ENCODE results near the gene FTCDNL1. TPM values are rescaled to one million over a fixed set of nuclear protein-coding genes. Genes with fewer than 3 reads are reported as not detected.

Gene FTCDNL1
- total RNA-seq, 4 donors from 2014 or later, result 0.69 to 2.3 (median 1.4) TPM

GRCh38 chr2:199742884-199743283 lies 108.1 kb downstream of the FTCDNL1 start:
- 83 to 94% methylated on average over 2 of the region's 2 CpGs for WGBS, 2 donors (ENCODE audit: low coverage in 1 of 2)
- Histone ChIP-seq H3K36me3 (no peaks in the 10 kb centered on the region), H3K4me3 (no peak overlapping the region), H3K4me1 (peaks cover 0 to 8% (median 0%) of the 10 kb centered on the region in 3 donors), H3K9me3 (no peaks in the 10 kb centered on the region), H3K27ac (no peak overlapping the region), H3K27me3 (peaks cover 12% of the 10 kb centered on the region)
- ATAC-seq, result no peak
- TF ChIP-seq POLR2AphosphoS5 (IDR thresholded peaks at IDR 0.05) (no peak), POLR2A (IDR thresholded peaks at IDR 0.05) (no peak), EP300 (IDR thresholded peaks at IDR 0.05) (no peak)
- TF ChIP-seq, protein P1, sequence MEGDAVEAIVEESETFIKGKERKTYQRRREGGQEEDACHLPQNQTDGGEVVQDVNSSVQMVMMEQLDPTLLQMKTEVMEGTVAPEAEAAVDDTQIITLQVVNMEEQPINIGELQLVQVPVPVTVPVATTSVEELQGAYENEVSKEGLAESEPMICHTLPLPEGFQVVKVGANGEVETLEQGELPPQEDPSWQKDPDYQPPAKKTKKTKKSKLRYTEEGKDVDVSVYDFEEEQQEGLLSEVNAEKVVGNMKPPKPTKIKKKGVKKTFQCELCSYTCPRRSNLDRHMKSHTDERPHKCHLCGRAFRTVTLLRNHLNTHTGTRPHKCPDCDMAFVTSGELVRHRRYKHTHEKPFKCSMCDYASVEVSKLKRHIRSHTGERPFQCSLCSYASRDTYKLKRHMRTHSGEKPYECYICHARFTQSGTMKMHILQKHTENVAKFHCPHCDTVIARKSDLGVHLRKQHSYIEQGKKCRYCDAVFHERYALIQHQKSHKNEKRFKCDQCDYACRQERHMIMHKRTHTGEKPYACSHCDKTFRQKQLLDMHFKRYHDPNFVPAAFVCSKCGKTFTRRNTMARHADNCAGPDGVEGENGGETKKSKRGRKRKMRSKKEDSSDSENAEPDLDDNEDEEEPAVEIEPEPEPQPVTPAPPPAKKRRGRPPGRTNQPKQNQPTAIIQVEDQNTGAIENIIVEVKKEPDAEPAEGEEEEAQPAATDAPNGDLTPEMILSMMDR (IDR thresholded peaks at IDR 0.05), result no peak

DNA sequence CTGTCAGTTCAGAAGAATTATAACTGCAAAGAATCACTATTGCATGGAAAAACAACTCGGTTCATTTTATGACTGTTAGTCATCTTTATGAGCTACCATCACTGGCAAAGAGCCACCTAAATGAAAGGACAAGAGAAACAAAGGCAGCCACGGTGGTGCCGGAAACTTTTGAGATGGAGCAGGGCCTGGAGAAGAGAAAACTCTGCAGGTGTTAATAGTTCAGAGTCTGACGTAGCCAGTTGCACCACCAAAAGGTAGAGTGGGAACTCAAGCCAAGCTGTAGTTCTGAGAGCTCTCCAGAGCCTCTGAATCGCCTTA lies 110.9 kb downstream of the FTCDNL1 start:
- no peak overlapping the region for H3K27ac ChIP-seq
- 25 to 29% methylated on average over 5 of the region's 5 CpGs for WGBS, 2 donors (ENCODE audit: low coverage in 1 of 2)
- no peak for ATAC-seq

DNA sequence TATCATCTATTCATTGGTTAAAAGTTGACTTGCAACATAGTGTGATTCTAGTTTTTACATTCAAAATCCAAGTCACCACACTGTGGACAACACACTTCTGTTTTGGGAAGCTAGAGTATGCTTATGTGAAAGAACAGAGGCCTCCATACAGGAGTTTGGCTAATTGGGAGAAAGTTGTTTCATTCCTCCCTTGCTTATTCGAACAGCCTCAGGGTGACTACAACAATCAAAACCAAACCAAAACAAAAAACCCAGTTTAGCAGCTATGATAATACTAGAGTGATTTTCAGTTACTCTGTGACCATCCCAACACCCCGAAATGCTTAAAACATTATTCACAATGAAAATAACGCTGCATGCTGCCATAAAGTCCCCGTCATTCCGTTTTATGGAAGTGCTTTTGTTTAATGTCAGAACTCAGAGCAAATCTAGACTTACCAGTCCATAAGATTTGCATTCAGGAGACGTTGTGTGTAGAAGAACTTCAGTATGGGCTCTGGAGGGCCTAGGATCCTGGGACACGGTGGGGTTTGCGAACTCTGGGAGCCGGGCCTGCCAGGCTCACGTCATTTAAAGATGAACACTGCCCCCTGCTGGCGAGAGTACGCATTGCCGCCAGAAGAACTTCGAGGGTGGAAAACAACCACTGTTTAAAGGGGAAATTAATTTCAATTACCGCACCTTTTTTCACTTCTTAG lies 111.4 kb downstream of the FTCDNL1 start:
- H3K27me3 ChIP-seq, result peaks cover 12% of the 10 kb centered on the region
- H3K4me1 ChIP-seq, result peaks cover 0 to 8% (median 0%) of the 10 kb centered on the region in 3 donors
- no peak overlapping the region for H3K27ac ChIP-seq
- no peaks in the 10 kb centered on the region for H3K9me3 ChIP-seq
- ATAC-seq, result no peak
- H3K36me3 ChIP-seq, result no peaks in the 10 kb centered on the region
- no peak overlapping the region for H3K4me3 ChIP-seq
- TF ChIP-seq EP300 (IDR thresholded peaks at IDR 0.05) (no peak), POLR2AphosphoS5 (IDR thresholded peaks at IDR 0.05) (no peak), POLR2A (IDR thresholded peaks at IDR 0.05) (no peak)
- TF ChIP-seq, protein P1 (IDR thresholded peaks at IDR 0.05), result peak; percentile 61 to 91 (median 80)
- WGBS, 2 donors (ENCODE audit: low coverage in 1 of 2), result 12 to 32% methylated on average over 9 to 11 of the region's 15 CpGs

More for the DNA sequence above, 110.9 kb downstream of the FTCDNL1 start:
- Histone ChIP-seq H3K9me3 (no peaks in the 10 kb centered on the region), H3K27me3 (peaks cover 12% of the 10 kb centered on the region), H3K4me3 (no peak overlapping the region), H3K36me3 (no peaks in the 10 kb centered on the region), H3K4me1 (peaks cover 0 to 8% (median 0%) of the 10 kb centered on the region in 3 donors)
- TF ChIP-seq, protein P1 (IDR thresholded peaks at IDR 0.05), result no peak
- TF ChIP-seq POLR2A (IDR thresholded peaks at IDR 0.05) (no peak), POLR2AphosphoS5 (IDR thresholded peaks at IDR 0.05) (no peak), EP300 (IDR thresholded peaks at IDR 0.05) (no peak)

DNA sequence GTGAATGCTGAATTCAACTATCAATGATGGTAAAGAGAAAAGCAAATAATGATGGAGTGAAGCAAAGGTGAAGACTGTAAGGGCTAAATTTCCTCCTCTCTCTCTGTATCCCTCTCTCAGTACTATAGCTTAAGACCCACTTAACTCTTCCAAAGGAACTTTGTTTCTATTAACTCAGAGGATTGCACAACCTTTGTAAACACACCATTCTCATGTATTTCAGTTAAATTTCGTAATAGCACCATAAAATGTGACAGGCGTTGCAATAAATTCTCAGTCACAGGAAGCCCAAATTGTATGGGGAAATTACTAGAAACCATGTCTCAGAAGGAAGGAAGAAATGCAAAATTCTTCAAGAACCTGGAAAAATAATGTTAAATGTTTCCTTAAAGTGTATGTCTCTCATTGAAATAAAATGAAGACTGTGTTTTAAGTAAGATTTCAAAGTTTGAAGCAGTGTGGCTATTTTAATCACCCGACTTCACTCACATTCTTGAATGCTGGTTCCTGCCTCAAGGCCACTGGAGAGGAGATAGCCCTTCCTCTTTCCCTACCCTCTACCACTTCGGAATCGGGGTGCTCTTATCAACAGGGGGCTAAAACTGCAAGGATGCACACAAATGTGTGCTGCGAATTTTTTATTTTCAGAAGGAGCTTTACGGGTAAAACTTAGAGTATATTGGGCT lies 112.1 kb downstream of the FTCDNL1 start:
- TF ChIP-seq, protein P1 (IDR thresholded peaks at IDR 0.05), result no peak
- TF ChIP-seq POLR2A (IDR thresholded peaks at IDR 0.05), result no peak
- TF ChIP-seq POLR2AphosphoS5 (IDR thresholded peaks at IDR 0.05), result no peak
- TF ChIP-seq EP300 (IDR thresholded peaks at IDR 0.05), result no peak
- H3K36me3 ChIP-seq, result no peaks in the 10 kb centered on the region

More for the DNA sequence above, 112.1 kb downstream of the FTCDNL1 start:
- peak; percentile 32 for ATAC-seq
- Histone ChIP-seq H3K27me3 (peaks cover 12% of the 10 kb centered on the region), H3K4me1 (peaks cover 0 to 8% (median 0%) of the 10 kb centered on the region in 3 donors), H3K4me3 (no peak overlapping the region), H3K9me3 (no peaks in the 10 kb centered on the region), H3K27ac (no peak overlapping the region)
- 75 to 85% methylated on average over 6 to 7 of the region's 7 CpGs for WGBS, 2 donors (ENCODE audit: low coverage in 1 of 2)
